ENCODE measurements around the gene PLEKHA7.

The PLEKHA7 gene

GRCh38 chr11:16738193-16738946 is 275.8 kb downstream of the PLEKHA7 start, which contains the start of gene C11orf58:
C11orf58 (plus strand) TSS chr11:16738647; CDS start chr11:16738779, 132 bp downstream.
- peak; percentile 96 for DNase-seq (ENCODE audit: low read depth)

- no peak for DNase-seq (ENCODE audit: low read depth)
Observed at GRCh38 chr11:16737818-16738192, 276.4 kb downstream of the PLEKHA7 start.
